Activated naive CD4-positive, alpha-beta T cell treated with Interleukin-2 at 50 U/mL for 16 hours (primary cell): ENCODE results near the gene WFDC1.

Experiments
- DNase-seq: peaks from one replicate; pipeline ENCODE4 v3.0.0-alpha.2; 2020

The WFDC1 gene

GRCh38 chr16:84357191-84357651, 62.5 kb downstream of the WFDC1 start:
- no peak for DNase-seq

GRCh38 chr16:84358601-84359295, 64.1 kb downstream of the WFDC1 start:
- DNase-seq, result no peak

- DNase-seq, result no peak
Measured at GRCh38 chr16:84359326-84359725, 64.6 kb downstream of the WFDC1 start.

GRCh38 chr16:84360170-84360569, 65.5 kb downstream of the WFDC1 start:
- DNase-seq, result peak; percentile 12

GRCh38 chr16:84360748-84361147, 66.1 kb downstream of the WFDC1 start:
- DNase-seq, result no peak

GRCh38 chr16:84361546-84361945, 66.9 kb downstream of the WFDC1 start:
- DNase-seq, result no peak

- DNase-seq, result no peak
Measured at GRCh38 chr16:84362471-84362941, 67.8 kb downstream of the WFDC1 start.

GRCh38 chr16:84366208-84366607, 71.5 kb downstream of the WFDC1 start:
- DNase-seq, result no peak

GRCh38 chr16:84367297-84367680, 72.6 kb downstream of the WFDC1 start:
- no peak for DNase-seq

GRCh38 chr16:84367750-84368307, 73.2 kb downstream of the WFDC1 start:
- DNase-seq, result no peak

- no peak for DNase-seq
Measured at GRCh38 chr16:84368308-84368996, 73.8 kb downstream of the WFDC1 start, which contains the start of gene ATP2C2. Gene ATP2C2, plus strand, starts transcription at chr16:84368538. Its CDS starts 78 bp downstream, at chr16:84368616.

GRCh38 chr16:84369105-84369504, 74.4 kb downstream of the WFDC1 start:
- DNase-seq, result no peak

GRCh38 chr16:84369938-84370627, 75.4 kb downstream of the WFDC1 start:
- no peak for DNase-seq

- no peak for DNase-seq
Measured at GRCh38 chr16:84370723-84371552, 76.3 kb downstream of the WFDC1 start.

- DNase-seq, result no peak
Measured at GRCh38 chr16:84371553-84371865, 76.8 kb downstream of the WFDC1 start.

GRCh38 chr16:84373907-84374489, 79.3 kb downstream of the WFDC1 start:
- DNase-seq, result no peak

- DNase-seq, result no peak
Measured at GRCh38 chr16:84378099-84378498, 83.4 kb downstream of the WFDC1 start.

- no peak for DNase-seq
Measured at GRCh38 chr16:84378567-84378966, 83.9 kb downstream of the WFDC1 start.

- DNase-seq, result no peak
Measured at GRCh38 chr16:84379008-84379708, 84.5 kb downstream of the WFDC1 start.
